Breast epithelium (tissue), 3 donors: ENCODE measurements around the gene ZNF576.

ENCODE experiments used
- CTCF ChIP-seq, 3 donors: fragments of 450-650 bp; IDR thresholded peaks; one replicate each; pipeline ENCODE4 v1.5.1; 2016 to 2017; ENCODE audit warnings: antibody characterized with exemption in 3 of 3, mild to moderate bottlenecking in 3 of 3, moderate library complexity in 3 of 3
- POLR2A ChIP-seq: fragments of 450-650 bp; IDR thresholded peaks from one replicate; pipeline ENCODE4 v1.6.1; 2016; ENCODE audit warnings: antibody characterized with exemption, mild to moderate bottlenecking, moderate library complexity

- TF ChIP-seq CTCF (IDR thresholded peaks at IDR 0.05), result no peak
- TF ChIP-seq POLR2A, result no peak
These were observed 26.7 kb upstream of the ZNF576 start for GRCh38 chr19:43569657-43570056.
